Naive B cell (primary cell): ENCODE measurements around the gene ARID2. TPM values are rescaled to one million over a fixed set of nuclear protein-coding genes. Genes with fewer than 3 reads are reported as not detected.

Experiments used
- ATAC-seq, 2 donors: fragments of 150-1000 bp; cut with Tn5 transposase; 2 replicates each; pipeline ENCODE4 v1.10.0; 2021; ENCODE audit warnings: low read depth in 2 of 2, mild to moderate bottlenecking in 2 of 2, moderate library complexity in 2 of 2
- DNase-seq: peaks from one replicate; pipeline ENCODE4 v3.0.0; 2022
- H3K27ac Mint-ChIP-seq, 6 donors: one replicate each; pipeline ENCODE4 v1.8.0; 2020 to 2022; ENCODE audit warnings: mild to moderate bottlenecking in 6 of 6, mixed read lengths in 6 of 6, moderate library complexity in 5 of 6, inconsistent platforms in 2 of 6
- H3K27me3 Mint-ChIP-seq, 3 donors: one replicate each; pipeline ENCODE4 v1.8.0; 2021 to 2022; ENCODE audit warnings: mixed read lengths in 3 of 3, mild to moderate bottlenecking in 1 of 3
- H3K36me3 Mint-ChIP-seq, 2 donors: one replicate each; pipeline ENCODE4 v1.8.0; 2020 to 2022; ENCODE audit warnings: mixed read lengths in 2 of 2, inconsistent platforms in 1 of 2, mild to moderate bottlenecking in 1 of 2
- H3K4me1 Mint-ChIP-seq, 3 donors: one replicate each; pipeline ENCODE4 v1.8.0; 2020 to 2022; ENCODE audit warnings: mixed read lengths in 3 of 3, inconsistent platforms in 1 of 3, mild to moderate bottlenecking in 1 of 3, moderate library complexity in 1 of 3
- H3K4me3 Mint-ChIP-seq, 8 donors: one replicate each; pipeline ENCODE4 v1.8.0; 2020 to 2022; ENCODE audit warnings: mild to moderate bottlenecking in 8 of 8, mixed read lengths in 8 of 8, moderate library complexity in 8 of 8, inconsistent platforms in 2 of 8
- H3K9me3 Mint-ChIP-seq, 7 donors: one replicate each; pipeline ENCODE4 v1.8.0; 2020 to 2022; ENCODE audit warnings: mixed read lengths in 7 of 7, mild to moderate bottlenecking in 5 of 7, inconsistent platforms in 2 of 7, moderate library complexity in 1 of 7
- polyA plus RNA-seq, 6 donors: library from polyadenylated mRNA; unstranded; fragments of 300-500 nt; fragmentation: Illumina TruSeq; gene quantifications; one replicate each; pipeline ENCODE4 v1.2.3, GENCODE V29; 2021; ENCODE audit warnings: low read depth in 6 of 6

Gene ARID2
- polyA plus RNA-seq, 6 donors from 2014 or later, result 5.7 to 14.9 (median 9.1) TPM

GRCh38 chr12:45705404-45705803, 24.1 kb upstream of the ARID2 start:
- no peaks in the 10 kb centered on the region for H3K27me3 Mint-ChIP-seq
- H3K9me3 Mint-ChIP-seq, result peaks cover 3 to 16% (median 4%) of the 10 kb centered on the region in 7 donors
- H3K36me3 Mint-ChIP-seq, result peaks cover 12 to 16% of the 10 kb centered on the region in 2 donors
- H3K4me1 Mint-ChIP-seq, result peaks cover 23 to 30% (median 26%) of the 10 kb centered on the region in 3 donors
- no peak overlapping the region for H3K4me3 Mint-ChIP-seq
- H3K27ac Mint-ChIP-seq, result peak overlapping the region in 1 of 6 donors; percentile 20
- DNase-seq, result no peak
- ATAC-seq, result no peak

GRCh38 chr12:45707241-45707857, 22.2 kb upstream of the ARID2 start:
- Mint-ChIP-seq H3K36me3 (peaks cover 10 to 12% of the 10 kb centered on the region in 2 donors), H3K4me3 (no peak overlapping the region), H3K27me3 (no peaks in the 10 kb centered on the region), H3K9me3 (peaks cover 0 to 6% (median 0%) of the 10 kb centered on the region in 7 donors), H3K4me1 (peaks cover 27 to 31% (median 30%) of the 10 kb centered on the region in 3 donors), H3K27ac (peak overlapping the region in 2 of 6 donors; percentile 0 to 8)
- DNase-seq (no peak), ATAC-seq (peak in 1 of 2 donors; percentile 25)

GRCh38 chr12:45708363-45708762, 21.1 kb upstream of the ARID2 start:
- peaks cover 35 to 39% (median 38%) of the 10 kb centered on the region in 3 donors for H3K4me1 Mint-ChIP-seq
- peaks cover 10 to 12% of the 10 kb centered on the region in 2 donors for H3K36me3 Mint-ChIP-seq
- no peak overlapping the region for H3K27ac Mint-ChIP-seq
- DNase-seq (no peak), ATAC-seq (no peak)
- H3K27me3 Mint-ChIP-seq, result no peaks in the 10 kb centered on the region
- H3K9me3 Mint-ChIP-seq, result peaks cover 0 to 6% (median 0%) of the 10 kb centered on the region in 7 donors
- H3K4me3 Mint-ChIP-seq, result no peak overlapping the region

GRCh38 chr12:45708901-45709300, 20.6 kb upstream of the ARID2 start:
- Mint-ChIP-seq H3K4me3 (no peak overlapping the region), H3K4me1 (peaks cover 35 to 43% (median 42%) of the 10 kb centered on the region in 3 donors), H3K9me3 (peaks cover 0 to 3% (median 0%) of the 10 kb centered on the region in 7 donors), H3K27ac (no peak overlapping the region), H3K27me3 (no peaks in the 10 kb centered on the region), H3K36me3 (peaks cover 10 to 12% of the 10 kb centered on the region in 2 donors)
- ATAC-seq (no peak), DNase-seq (no peak)

- H3K27me3 Mint-ChIP-seq, result no peaks in the 10 kb centered on the region
- H3K27ac Mint-ChIP-seq, result peak overlapping the region in 3 of 6 donors; percentile 38 to 94 (median 70)
- peak; percentile 63 to 73 for ATAC-seq
Observed at GRCh38 chr12:45712319-45712718, 17.2 kb upstream of the ARID2 start.

GRCh38 chr12:45713078-45713477, 16.4 kb upstream of the ARID2 start:
- Mint-ChIP-seq H3K4me1 (peaks cover 24 to 28% (median 26%) of the 10 kb centered on the region in 3 donors), H3K27ac (no peak overlapping the region), H3K9me3 (peaks cover 0 to 3% (median 0%) of the 10 kb centered on the region in 7 donors), H3K27me3 (no peaks in the 10 kb centered on the region), H3K36me3 (peaks cover 0 to 4% of the 10 kb centered on the region in 2 donors), H3K4me3 (peak overlapping the region in 1 of 8 donors; percentile 41)
- no peak for ATAC-seq
- no peak for DNase-seq

More at GRCh38 chr12:45712319-45712718, 17.2 kb upstream of the ARID2 start:
- H3K36me3 Mint-ChIP-seq, result peaks cover 0 to 4% of the 10 kb centered on the region in 2 donors
- H3K4me1 Mint-ChIP-seq, result peaks cover 28 to 29% (median 28%) of the 10 kb centered on the region in 3 donors
- H3K9me3 Mint-ChIP-seq, result peaks cover 0 to 3% (median 0%) of the 10 kb centered on the region in 7 donors
- peak; percentile 14 for DNase-seq
- peak overlapping the region in 5 of 8 donors; percentile 30 to 90 (median 62) for H3K4me3 Mint-ChIP-seq

GRCh38 chr12:45718306-45718705, 11.2 kb upstream of the ARID2 start:
- no peaks in the 10 kb centered on the region for H3K27me3 Mint-ChIP-seq
- peak overlapping the region in 3 of 6 donors; percentile 13 to 41 (median 19) for H3K27ac Mint-ChIP-seq
- H3K36me3 Mint-ChIP-seq, result no peaks in the 10 kb centered on the region
- no peak for DNase-seq
- H3K4me3 Mint-ChIP-seq, result no peak overlapping the region
- H3K4me1 Mint-ChIP-seq, result peaks cover 21 to 51% (median 37%) of the 10 kb centered on the region in 3 donors
- peaks cover 0 to 2% (median 0%) of the 10 kb centered on the region in 7 donors for H3K9me3 Mint-ChIP-seq
- no peak for ATAC-seq

- Mint-ChIP-seq H3K27ac (peak overlapping the region in 1 of 6 donors; percentile 84), H3K9me3 (no peaks in the 10 kb centered on the region), H3K4me3 (peak overlapping the region in 1 of 8 donors; percentile 68), H3K27me3 (no peaks in the 10 kb centered on the region), H3K36me3 (no peaks in the 10 kb centered on the region), H3K4me1 (peaks cover 10 to 44% (median 23%) of the 10 kb centered on the region in 3 donors)
- DNase-seq, result no peak
- no peak for ATAC-seq
Observed at GRCh38 chr12:45720069-45720468, 9.4 kb upstream of the ARID2 start.

GRCh38 chr12:45721369-45721768, 8.1 kb upstream of the ARID2 start:
- Mint-ChIP-seq H3K27ac (peak overlapping the region in 1 of 6 donors; percentile 10), H3K27me3 (no peaks in the 10 kb centered on the region), H3K4me1 (peaks cover 15 to 46% (median 28%) of the 10 kb centered on the region in 3 donors), H3K9me3 (no peaks in the 10 kb centered on the region), H3K4me3 (peak overlapping the region in 2 of 8 donors; percentile 1 to 46), H3K36me3 (no peaks in the 10 kb centered on the region)
- ATAC-seq (no peak), DNase-seq (no peak)

GRCh38 chr12:45721954-45722353, 7.6 kb upstream of the ARID2 start:
- Mint-ChIP-seq H3K4me1 (peaks cover 11 to 42% (median 28%) of the 10 kb centered on the region in 3 donors), H3K27ac (no peak overlapping the region)
- ATAC-seq, result no peak

GRCh38 chr12:45725631-45726602, 3.6 kb upstream of the ARID2 start:
- Mint-ChIP-seq H3K36me3 (peaks cover 3 to 6% of the 10 kb centered on the region in 2 donors), H3K4me1 (peaks cover 15 to 38% (median 36%) of the 10 kb centered on the region in 3 donors), H3K4me3 (peak overlapping the region; percentile 89 to 100 (median 98)), H3K9me3 (no peaks in the 10 kb centered on the region), H3K27me3 (no peaks in the 10 kb centered on the region), H3K27ac (peak overlapping the region; percentile 97 to 99 (median 99))
- ATAC-seq (no peak), DNase-seq (peak; percentile 52)

More at GRCh38 chr12:45721954-45722353, 7.6 kb upstream of the ARID2 start:
- no peak for DNase-seq
- Mint-ChIP-seq H3K36me3 (peaks cover 0 to under 1% of the 10 kb centered on the region in 2 donors), H3K27me3 (no peaks in the 10 kb centered on the region), H3K9me3 (no peaks in the 10 kb centered on the region), H3K4me3 (peak overlapping the region in 2 of 8 donors; percentile 1 to 46)

- Mint-ChIP-seq H3K4me3 (peak overlapping the region; percentile 89 to 100 (median 98)), H3K27ac (peak overlapping the region; percentile 97 to 99 (median 99)), H3K4me1 (peaks cover 14 to 35% (median 34%) of the 10 kb centered on the region in 3 donors), H3K9me3 (no peaks in the 10 kb centered on the region), H3K27me3 (no peaks in the 10 kb centered on the region), H3K36me3 (peaks cover 3 to 6% of the 10 kb centered on the region in 2 donors)
- ATAC-seq, result no peak
- DNase-seq, result peak; percentile 20
Observed at GRCh38 chr12:45726603-45727300, 2.8 kb upstream of the ARID2 start.
